ENCODE measurements around the gene ESR1.

DNA sequence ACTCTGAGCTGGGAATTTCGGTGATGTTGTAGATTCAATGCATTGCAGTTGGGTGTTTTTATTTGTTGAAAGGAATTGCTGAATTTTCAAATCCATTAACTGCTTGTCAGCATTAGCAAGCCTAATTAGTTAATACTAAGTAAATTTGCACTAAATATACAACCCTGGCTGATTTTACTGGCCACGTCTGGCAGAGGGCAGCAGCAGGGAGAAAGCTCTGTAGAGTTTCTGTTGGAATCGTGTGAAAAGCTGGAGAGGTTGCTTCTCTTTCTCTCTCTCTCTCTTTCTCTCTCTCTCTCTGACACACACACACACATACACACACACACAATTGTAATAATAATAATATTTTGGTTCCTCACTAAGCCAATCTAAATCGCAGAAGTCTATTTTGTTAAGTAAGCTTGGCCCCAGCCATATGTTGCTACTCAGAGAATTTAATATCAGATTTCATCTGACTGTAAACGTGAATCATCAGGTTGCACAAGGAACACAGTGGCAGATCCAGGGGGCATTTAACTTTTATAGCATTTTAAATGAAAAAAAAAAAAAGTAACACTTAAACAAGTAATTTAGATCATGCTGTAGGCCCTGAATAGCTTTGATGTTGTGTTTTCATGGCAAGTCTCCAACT is 289.5 kb downstream of the ESR1 start:
- TF ChIP-seq, protein P1, sequence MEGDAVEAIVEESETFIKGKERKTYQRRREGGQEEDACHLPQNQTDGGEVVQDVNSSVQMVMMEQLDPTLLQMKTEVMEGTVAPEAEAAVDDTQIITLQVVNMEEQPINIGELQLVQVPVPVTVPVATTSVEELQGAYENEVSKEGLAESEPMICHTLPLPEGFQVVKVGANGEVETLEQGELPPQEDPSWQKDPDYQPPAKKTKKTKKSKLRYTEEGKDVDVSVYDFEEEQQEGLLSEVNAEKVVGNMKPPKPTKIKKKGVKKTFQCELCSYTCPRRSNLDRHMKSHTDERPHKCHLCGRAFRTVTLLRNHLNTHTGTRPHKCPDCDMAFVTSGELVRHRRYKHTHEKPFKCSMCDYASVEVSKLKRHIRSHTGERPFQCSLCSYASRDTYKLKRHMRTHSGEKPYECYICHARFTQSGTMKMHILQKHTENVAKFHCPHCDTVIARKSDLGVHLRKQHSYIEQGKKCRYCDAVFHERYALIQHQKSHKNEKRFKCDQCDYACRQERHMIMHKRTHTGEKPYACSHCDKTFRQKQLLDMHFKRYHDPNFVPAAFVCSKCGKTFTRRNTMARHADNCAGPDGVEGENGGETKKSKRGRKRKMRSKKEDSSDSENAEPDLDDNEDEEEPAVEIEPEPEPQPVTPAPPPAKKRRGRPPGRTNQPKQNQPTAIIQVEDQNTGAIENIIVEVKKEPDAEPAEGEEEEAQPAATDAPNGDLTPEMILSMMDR (conservative IDR thresholded peaks at IDR 0.05; ENCODE audit: low read length): no peak
- no peak for TF ChIP-seq EZH2phosphoT487 (IDR thresholded peaks at IDR 0.05; ENCODE audit: borderline replicate concordance, low read depth, low read length)
